ENCODE results near the gene STARD3NL.
"Not testable (repeated sequence)": the region's sequence is repeated elsewhere in the genome, so short reads cannot be mapped to it uniquely, and the experiment has no call there.

Gene STARD3NL

DNA sequence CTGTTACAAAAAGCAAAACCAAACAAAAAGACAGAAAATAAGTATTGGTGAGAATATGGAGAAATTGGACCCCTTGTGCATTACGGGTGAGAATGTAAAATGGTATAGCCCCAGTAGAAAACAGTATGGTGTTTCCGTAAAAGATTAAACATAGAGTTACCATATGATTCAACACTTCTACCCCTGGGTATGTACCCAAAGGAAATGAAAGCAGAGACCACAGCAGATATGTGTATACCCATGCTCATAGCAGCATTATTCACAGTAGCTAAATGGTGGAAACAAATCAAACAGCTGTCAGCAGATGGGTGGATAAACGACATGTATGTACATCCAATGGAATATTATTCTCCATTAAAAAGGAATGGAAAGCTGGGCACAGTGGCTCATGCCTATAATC lies 42.4 kb downstream of the STARD3NL start:
- no peaks in the 10 kb centered on the region for H3K27me3 ChIP-seq
- H3K4me3 ChIP-seq = no peak overlapping the region
- no peak for TF ChIP-seq Cebpa-rat (IDR thresholded peaks at IDR 0.05)
- H3K9ac ChIP-seq = no peak overlapping the region
- no peaks in the 10 kb centered on the region for H3K9me3 ChIP-seq (replicated peaks in 1 of 11)
- peaks cover 19 to 38% (median 26%) of the 10 kb centered on the region in 10 experiments for H3K4me1 ChIP-seq
- H4K20me1 ChIP-seq = peaks cover 0 to 4% (median 0%) of the 10 kb centered on the region in 11 experiments; a peak in 1 of 22 replicates
- peaks cover 67 to 86% (median 80%) of the 10 kb centered on the region in 11 experiments for H3K36me3 ChIP-seq
- no peak overlapping the region for H3K4me2 ChIP-seq
- no peak overlapping the region for H3K27ac ChIP-seq

DNA sequence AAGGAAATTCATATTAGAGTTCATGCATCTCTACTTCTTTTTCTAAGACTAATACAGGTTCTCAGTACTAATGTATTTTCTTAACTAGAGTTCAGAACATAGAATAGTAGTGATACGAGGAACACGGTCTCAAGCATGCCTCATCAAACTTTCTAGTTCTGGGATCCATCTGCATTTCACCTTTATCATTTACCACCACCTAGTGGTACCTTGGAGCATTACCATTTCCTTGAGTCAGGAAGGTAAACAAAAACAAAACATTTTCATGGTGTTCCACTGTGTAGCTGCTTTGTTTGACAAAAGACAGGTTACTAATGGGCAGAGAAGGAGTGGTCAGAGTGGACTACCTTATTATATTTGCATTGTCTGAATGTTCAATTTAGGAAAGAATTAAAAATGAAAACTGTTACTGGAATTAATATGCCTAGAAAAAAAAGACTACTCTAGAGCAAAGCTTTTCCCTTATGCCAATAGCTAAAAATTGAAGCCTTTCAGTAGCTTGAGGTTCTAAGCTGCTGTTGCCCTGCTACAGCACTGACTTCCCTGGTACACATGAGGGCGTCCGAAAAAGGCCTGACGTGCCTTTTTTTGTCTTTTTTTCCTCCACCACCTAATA lies 44.5 kb downstream of the STARD3NL start:
- TF ChIP-seq Cebpa-rat (IDR thresholded peaks at IDR 0.05) = no peak
- Histone ChIP-seq H3K36me3 (peaks cover 66 to 93% (median 82%) of the 10 kb centered on the region in 11 experiments), H3K27ac (peak overlapping the region in 4 of 11 experiments; percentile 7 to 37 (median 14); a peak in 5 of 22 replicates), H3K4me3 (no peak overlapping the region), H3K9ac (no peak overlapping the region; a peak in 1 of 22 replicates), H4K20me1 (peaks cover 0 to 4% (median 0%) of the 10 kb centered on the region in 11 experiments; a peak in 1 of 22 replicates), H3K27me3 (no peaks in the 10 kb centered on the region), H3K4me1 (peaks cover 0 to 21% (median 10%) of the 10 kb centered on the region in 10 experiments; a peak in 9 of 20 replicates), H3K9me3 (replicated peaks in 1 of 11) (no peaks in the 10 kb centered on the region), H3K4me2 (peak overlapping the region in 5 of 11 experiments; percentile 3 to 36 (median 16); a peak in 5 of 22 replicates)

DNA sequence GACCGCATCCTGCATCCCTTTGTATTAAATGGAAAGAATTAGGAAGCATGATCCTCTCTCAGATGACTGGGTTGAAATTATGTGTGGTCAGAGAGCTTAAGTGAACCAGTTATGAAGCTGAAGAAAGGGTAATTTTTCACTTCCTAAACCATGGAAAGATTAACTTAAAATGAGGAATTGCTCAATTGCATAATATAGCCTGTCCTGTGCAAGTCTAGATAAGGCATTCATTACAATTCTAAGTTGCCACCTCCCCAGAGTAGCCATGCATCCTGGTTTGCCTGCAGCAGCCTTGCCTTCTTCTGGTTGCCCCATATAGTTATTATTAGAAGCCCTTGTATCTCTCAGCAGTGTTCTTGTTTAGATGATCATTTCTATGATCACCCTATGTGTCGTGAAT lies 45.3 kb downstream of the STARD3NL start:
- Histone ChIP-seq H3K4me1 (peaks cover 0 to 20% (median 8%) of the 10 kb centered on the region in 10 experiments; a peak in 9 of 20 replicates), H3K4me2 (peak overlapping the region in 5 of 11 experiments; percentile 3 to 36 (median 16); a peak in 5 of 22 replicates), H3K27ac (peak overlapping the region in 2 of 11 experiments; percentile 12 to 37; a peak in 3 of 22 replicates), H3K36me3 (peaks cover 66 to 92% (median 79%) of the 10 kb centered on the region in 11 experiments), H3K9me3 (replicated peaks in 1 of 11) (no peaks in the 10 kb centered on the region), H3K9ac (peak overlapping the region in 1 of 11 experiments; percentile 13; a peak in 1 of 22 replicates), H3K4me3 (no peak overlapping the region), H4K20me1 (peaks cover 0 to 4% (median 0%) of the 10 kb centered on the region in 11 experiments; a peak in 1 of 22 replicates), H3K27me3 (no peaks in the 10 kb centered on the region)
- TF ChIP-seq Cebpa-rat (IDR thresholded peaks at IDR 0.05) = no peak

DNA sequence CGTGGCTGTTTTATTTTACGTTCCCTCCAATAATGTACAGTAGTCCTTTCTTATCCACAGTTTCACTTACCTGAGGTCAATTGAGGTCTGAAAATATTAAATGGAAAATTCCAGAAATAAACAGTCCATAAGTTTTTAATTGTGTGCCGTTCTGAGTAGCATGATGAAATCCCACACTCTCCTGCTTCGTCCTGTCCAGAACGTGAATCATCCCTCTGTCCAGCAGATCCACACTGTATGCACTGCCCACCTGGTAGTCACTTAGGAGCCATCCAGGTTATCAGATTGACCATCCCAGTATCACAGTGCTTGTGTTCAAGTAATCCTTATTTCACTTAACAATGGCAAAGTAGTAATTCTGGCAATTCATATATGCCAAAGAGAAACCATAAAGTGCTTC lies 46.3 kb downstream of the STARD3NL start:
- peaks cover 0 to 24% (median 13%) of the 10 kb centered on the region in 10 experiments; a peak in 14 of 20 replicates for H3K4me1 ChIP-seq
- no peak for TF ChIP-seq Cebpa-rat (IDR thresholded peaks at IDR 0.05)
- no peak overlapping the region for H3K9ac ChIP-seq
- no peaks in the 10 kb centered on the region for H3K27me3 ChIP-seq
- H4K20me1 ChIP-seq = peaks cover 0 to 4% (median 0%) of the 10 kb centered on the region in 11 experiments; a peak in 1 of 22 replicates
- H3K4me2 ChIP-seq = no peak overlapping the region
- no peak overlapping the region for H3K4me3 ChIP-seq
- no peaks in the 10 kb centered on the region for H3K9me3 ChIP-seq (replicated peaks in 1 of 11)
- no peak overlapping the region for H3K27ac ChIP-seq
- H3K36me3 ChIP-seq = peaks cover 60 to 92% (median 77%) of the 10 kb centered on the region in 11 experiments

DNA sequence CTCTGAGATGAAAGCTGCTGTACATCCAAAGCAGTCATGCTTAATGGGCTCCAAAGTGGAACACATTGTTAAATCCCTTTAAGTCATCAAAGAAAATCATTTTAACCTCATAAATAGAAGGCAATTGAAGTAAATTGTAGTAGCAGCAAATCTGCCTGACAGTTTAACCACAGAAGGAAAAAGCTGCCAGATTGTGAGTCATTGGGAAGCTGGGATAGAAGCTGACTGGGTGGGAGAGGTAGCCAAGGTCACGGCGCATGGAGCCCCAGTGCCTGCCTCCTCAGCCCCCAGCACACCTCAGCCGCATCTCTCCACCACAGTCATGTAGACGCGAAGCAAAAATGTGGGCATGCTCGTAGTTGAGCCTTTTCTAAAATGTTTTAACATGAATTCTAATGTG lies 51.3 kb downstream of the STARD3NL start:
- Histone ChIP-seq H3K9me3 (replicated peaks in 1 of 11) (no peaks in the 10 kb centered on the region), H3K4me3 (no peak overlapping the region), H3K9ac (no peak overlapping the region; a peak in 1 of 22 replicates), H3K4me1 (peaks cover 21 to 53% (median 35%) of the 10 kb centered on the region in 10 experiments), H3K36me3 (peaks cover 31 to 72% (median 53%) of the 10 kb centered on the region in 11 experiments), H3K27me3 (no peaks in the 10 kb centered on the region), H3K27ac (peak overlapping the region in 4 of 11 experiments; percentile 4 to 86 (median 46); a peak in 7 of 22 replicates), H4K20me1 (no peaks in the 10 kb centered on the region), H3K4me2 (peak overlapping the region in 5 of 11 experiments; percentile 20 to 47 (median 39); a peak in 5 of 22 replicates)
- TF ChIP-seq Cebpa-rat (IDR thresholded peaks at IDR 0.05) = no peak

DNA sequence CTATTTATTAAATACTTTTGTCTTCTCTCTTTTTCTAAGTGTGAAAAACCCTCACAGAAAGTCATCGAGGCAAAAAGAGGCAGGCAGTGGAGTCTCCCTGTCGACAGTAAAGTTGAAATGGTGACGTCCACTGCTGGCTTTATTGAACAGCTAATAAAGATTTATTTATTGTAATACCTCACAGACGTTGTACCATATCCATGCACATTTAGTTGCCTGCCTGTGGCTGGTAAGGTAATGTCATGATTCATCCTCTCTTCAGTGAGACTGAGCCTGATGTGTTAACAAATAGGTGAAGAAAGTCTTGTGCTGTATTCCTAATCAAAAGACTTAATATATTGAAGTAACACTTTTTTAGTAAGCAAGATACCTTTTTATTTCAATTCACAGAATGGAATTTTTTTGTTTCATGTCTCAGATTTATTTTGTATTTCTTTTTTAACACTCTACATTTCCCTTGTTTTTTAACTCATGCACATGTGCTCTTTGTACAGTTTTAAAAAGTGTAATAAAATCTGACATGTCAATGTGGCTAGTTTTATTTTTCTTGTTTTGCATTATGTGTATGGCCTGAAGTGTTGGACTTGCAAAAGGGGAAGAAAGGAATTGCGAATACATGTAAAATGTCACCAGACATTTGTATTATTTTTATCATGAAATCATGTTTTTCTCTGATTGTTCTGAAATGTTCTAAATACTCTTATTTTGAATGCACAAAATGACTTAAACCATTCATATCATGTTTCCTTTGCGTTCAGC lies 52.0 kb downstream of the STARD3NL start:
- H3K9ac ChIP-seq = no peak overlapping the region
- peak overlapping the region in 3 of 11 experiments; percentile 20 to 39 (median 20); a peak in 4 of 22 replicates for H3K4me2 ChIP-seq
- H3K36me3 ChIP-seq = peaks cover 28 to 67% (median 47%) of the 10 kb centered on the region in 11 experiments
- no peak overlapping the region for H3K4me3 ChIP-seq
- H3K27ac ChIP-seq = peak overlapping the region in 4 of 11 experiments; percentile 4 to 86 (median 42); a peak in 5 of 22 replicates
- H3K9me3 ChIP-seq (replicated peaks in 1 of 11) = no peaks in the 10 kb centered on the region
- H3K27me3 ChIP-seq = no peaks in the 10 kb centered on the region
- no peaks in the 10 kb centered on the region for H4K20me1 ChIP-seq
- peaks cover 21 to 56% (median 38%) of the 10 kb centered on the region in 10 experiments for H3K4me1 ChIP-seq
- TF ChIP-seq Cebpa-rat (IDR thresholded peaks at IDR 0.05) = no peak

DNA sequence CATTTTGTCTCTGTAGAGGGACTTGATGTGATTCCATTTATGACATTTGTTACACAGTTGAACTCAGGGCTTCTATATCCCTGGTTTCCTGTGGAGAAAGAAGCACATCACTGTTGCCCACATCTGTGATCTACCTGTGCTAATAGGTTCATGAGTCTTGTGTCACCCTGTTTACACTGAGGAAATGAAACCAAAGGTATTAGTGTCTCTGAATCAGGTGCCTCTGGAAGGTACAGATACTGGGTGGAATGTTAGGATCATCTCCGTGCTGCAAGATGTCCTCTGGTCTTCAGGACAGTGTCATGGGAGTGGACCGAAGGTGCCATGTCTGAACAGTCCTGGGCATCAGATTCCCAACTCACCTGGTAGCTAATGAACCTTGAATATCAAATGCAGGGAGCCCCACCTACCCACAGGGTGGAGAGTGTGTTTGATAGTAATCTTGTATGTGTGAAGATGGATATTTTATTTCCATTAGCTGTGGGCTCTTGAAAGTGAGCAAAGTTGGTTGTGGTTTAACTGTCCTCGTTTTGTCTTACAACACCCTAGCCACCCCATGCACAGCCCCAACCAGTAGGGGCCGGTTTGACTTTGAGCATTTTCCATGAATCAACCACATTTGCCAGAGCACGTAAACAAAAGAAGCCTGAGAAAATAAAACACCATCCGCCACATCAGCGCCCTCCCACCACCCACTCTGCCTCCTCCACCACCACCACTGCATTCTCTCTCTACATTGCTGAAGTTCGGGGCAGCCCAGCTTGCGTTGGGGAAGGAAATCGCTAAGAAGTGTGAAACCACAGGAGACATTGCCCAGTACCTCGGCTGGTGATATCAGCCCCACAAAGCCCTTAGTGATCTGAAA lies 54.7 kb downstream of the STARD3NL start:
- peaks cover 19 to 43% (median 30%) of the 10 kb centered on the region in 11 experiments for H3K36me3 ChIP-seq
- peak overlapping the region; percentile 17 to 86 (median 81); a peak in 21 of 22 replicates for H3K27ac ChIP-seq
- peak in 1 of 11 experiments; percentile 30; a peak in 2 of 22 replicates for TF ChIP-seq Cebpa-rat (IDR thresholded peaks at IDR 0.05)
- no peaks in the 10 kb centered on the region for H4K20me1 ChIP-seq
- H3K4me2 ChIP-seq = peak overlapping the region; percentile 61 to 86 (median 74)
- H3K27me3 ChIP-seq = no peaks in the 10 kb centered on the region
- peaks cover 21 to 55% (median 38%) of the 10 kb centered on the region in 10 experiments for H3K4me1 ChIP-seq
- no peaks in the 10 kb centered on the region for H3K9me3 ChIP-seq (replicated peaks in 1 of 11)
- H3K9ac ChIP-seq = peak overlapping the region in 9 of 11 experiments; percentile 27 to 68 (median 52); a peak in 16 of 22 replicates
- no peak overlapping the region for H3K4me3 ChIP-seq

DNA sequence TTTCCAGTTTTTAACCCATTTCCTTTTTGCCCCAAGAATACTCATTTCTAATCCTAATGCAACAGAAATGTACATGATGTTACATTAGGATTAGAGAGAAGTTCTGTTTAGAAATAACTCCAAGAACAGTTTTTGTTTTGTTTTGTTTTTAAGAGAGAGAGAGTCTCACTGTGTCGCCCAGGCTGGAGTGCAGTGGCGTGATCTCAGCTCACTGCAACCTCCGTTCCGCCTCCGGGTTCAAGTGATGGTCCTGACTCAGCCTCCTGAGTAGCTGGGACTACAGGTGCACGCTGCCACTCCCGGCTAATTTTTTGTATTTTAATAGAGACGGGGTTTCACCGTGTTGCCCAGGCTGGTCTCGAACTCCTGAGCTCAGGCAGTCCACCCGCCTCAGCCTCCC lies 56.7 kb downstream of the STARD3NL start:
- Histone ChIP-seq H3K36me3 (peaks cover 7 to 22% (median 12%) of the 10 kb centered on the region in 11 experiments), H3K27ac (peak overlapping the region in 1 of 11 experiments; percentile 22; a peak in 2 of 22 replicates), H3K4me1 (peaks cover 21 to 46% (median 31%) of the 10 kb centered on the region in 10 experiments)
- H3K9me3 ChIP-seq (replicated peaks in 1 of 11); H4K20me1 ChIP-seq; H3K4me2 ChIP-seq; H3K4me3 ChIP-seq; H3K9ac ChIP-seq; H3K27me3 ChIP-seq: not testable (repeated sequence)
